Measurements from ENCODE around the gene VSIG4.
"Not testable (repeated sequence)": the region's sequence is repeated elsewhere in the genome, so short reads cannot be mapped to it uniquely, and the experiment has no call there.

Gene VSIG4

GRCh38 chrX:65975161-65975751, 64.6 kb downstream of the VSIG4 start:
- DNase-seq (ENCODE audit: low spot score) = not testable (repeated sequence)

Data from activated CD4-positive, alpha-beta T cell treated with anti-CD3 and anti-CD28 coated beads, Interleukin-2, Interleukin-4, amounts not matched to agents 100 ng/mL and 50 ng/mL, durations not matched to agents 16 hours and 8 hours (primary cell).